Fibroblast of lung (primary cell): ENCODE data around the gene CSKMT. TPM values are rescaled to one million over a fixed set of nuclear protein-coding genes. Genes with fewer than 3 reads are reported as not detected.

Experiments used
- DNase-seq, 2 donors: peaks; one replicate each; pipeline versions ENCODE4 v3.0.0 to v3.0.0-alpha.2; 2010; ENCODE audit warnings: low read depth in 2 of 2
- H2AFZ ChIP-seq: 2 replicates; pipeline ENCODE4 v1.5.1; 2012; ENCODE audit warnings: low read length, control low read depth, inconsistent platforms
- H3K27ac ChIP-seq: 2 replicates; pipeline ENCODE4 v1.5.1; 2011; ENCODE audit warnings: low read length, control low read depth; ENCODE audit not compliant: insufficient read depth
- H3K27me3 ChIP-seq: 2 replicates; pipeline ENCODE4 v1.5.1; 2011; ENCODE audit warnings: mild to moderate bottlenecking, low read length; ENCODE audit not compliant: control insufficient read depth, insufficient read depth
- H3K36me3 ChIP-seq: 2 replicates; pipeline ENCODE4 v1.5.1; 2011; ENCODE audit warnings: low read length; ENCODE audit not compliant: control insufficient read depth, insufficient read depth
- H3K4me1 ChIP-seq: 2 replicates; pipeline ENCODE4 v1.5.1; 2011; ENCODE audit warnings: low read length; ENCODE audit not compliant: control insufficient read depth, insufficient read depth; ENCODE audit errors: extremely low read depth
- H3K4me2 ChIP-seq: 2 replicates; pipeline ENCODE4 v1.5.1; 2011; ENCODE audit warnings: low read length, control low read depth; ENCODE audit not compliant: insufficient read depth; ENCODE audit errors: extremely low read depth
- H3K4me3 ChIP-seq, 4 experiments: fragments of 200-600 bp in 1 of 4; sonication (generic) in 1 of 4; replicated peaks in 1 of 4; 2 replicates each; pipeline ENCODE4 v1.5.1; 2011 to 2016; ENCODE audit warnings: low read length in 4 of 4, low read depth in 3 of 4, mild to moderate bottlenecking in 3 of 4, control low read depth in 2 of 4, inconsistent platforms in 1 of 4, mixed read lengths in 1 of 4; ENCODE audit not compliant: insufficient read depth in 1 of 4; ENCODE audit errors: control extremely low read depth in 1 of 4
- H3K79me2 ChIP-seq: 2 replicates; pipeline ENCODE4 v1.5.1; 2012; ENCODE audit warnings: mild to moderate bottlenecking, low read length, inconsistent platforms; ENCODE audit not compliant: control insufficient read depth, insufficient read depth
- H3K9ac ChIP-seq: 2 replicates; pipeline ENCODE4 v1.5.1; 2011; ENCODE audit warnings: mild to moderate bottlenecking, low read length, control low read depth; ENCODE audit not compliant: insufficient read depth
- H3K9me3 ChIP-seq: 2 replicates; pipeline ENCODE4 v1.5.1; 2012; ENCODE audit warnings: low read depth, low read length; ENCODE audit not compliant: control insufficient read depth, insufficient read depth
- H4K20me1 ChIP-seq: 2 replicates; pipeline ENCODE4 v1.5.1; 2011; ENCODE audit warnings: low read length; ENCODE audit not compliant: control insufficient read depth, insufficient read depth; ENCODE audit errors: extremely low read depth
- CTCF ChIP-seq, 2 donors: IDR thresholded peaks in 1 of 2; conservative IDR thresholded peaks in 1 of 2; 1 replicate in 1 of 2; 2 replicates in 1 of 2; pipeline ENCODE4 v1.5.1; 2011 to 2012; ENCODE audit warnings: low read length in 2 of 2, control low read depth in 1 of 2, inconsistent platforms in 1 of 2, low read depth in 1 of 2, mild to moderate bottlenecking in 1 of 2
- EZH2 ChIP-seq: IDR thresholded peaks from 2 replicates; pipeline ENCODE4 v1.5.1; 2012; ENCODE audit warnings: low read length, control low read depth, mild to moderate bottlenecking; ENCODE audit errors: missing control alignments
- polyA plus RNA-seq, 2 donors: library from polyadenylated mRNA; depleted of rRNA in 1 of 2; stranded (reverse) in 1 of 2; unstranded in 1 of 2; fragments of >200 nt; gene quantifications; 2 replicates each; pipeline ENCODE4 v1.2.1, GENCODE V29; 2011 to 2012; ENCODE audit warnings: missing spikeins in 1 of 2
- total RNA-seq: library from RNA; depleted of rRNA; stranded (reverse); fragments of >200 nt; gene quantifications from 2 replicates; pipeline ENCODE4 v1.2.1, GENCODE V29; 2014

Gene CSKMT
- total and polyA plus RNA-seq, 2 donors (not counting 1 experiment from before 2014, with no cell fraction given), result 2.9 to 8.4 TPM

- peak overlapping the region; percentile 70 for H3K27ac ChIP-seq
- peak overlapping the region; percentile 98 for H3K4me2 ChIP-seq
- H3K9me3 ChIP-seq, result no peaks in the 10 kb centered on the region
- peaks cover 8% of the 10 kb centered on the region for H3K36me3 ChIP-seq
- H3K4me3 ChIP-seq, result peak overlapping the region; percentile 84 to 95 (median 86)
- H2AFZ ChIP-seq, result peak overlapping the region; percentile 25
- H3K27me3 ChIP-seq, result no peaks in the 10 kb centered on the region
- peaks cover 4% of the 10 kb centered on the region for H3K4me1 ChIP-seq
- peaks cover 4% of the 10 kb centered on the region for H3K79me2 ChIP-seq
- no peaks in the 10 kb centered on the region for H4K20me1 ChIP-seq
- peak overlapping the region; percentile 64 for H3K9ac ChIP-seq
- no peak for DNase-seq
- TF ChIP-seq CTCF (conservative IDR thresholded peaks at IDR 0.05 in 1 of 2, IDR thresholded peaks at IDR 0.05 in 1 of 2; ENCODE audit: low read depth in 1 of 2, low read length in 2 of 2) (no peak), EZH2 (no peak)
Measured at GRCh38 chr11:62621027-62621566, 44.0 kb upstream of the CSKMT start.

GRCh38 chr11:62621567-62622470, 43.3 kb upstream of the CSKMT start, which contains the start of gene B3GAT3:
Gene B3GAT3, minus strand, starts transcription at chr11:62621986. Its CDS starts 39 bp downstream, at chr11:62621947.
- Histone ChIP-seq H3K4me1 (peaks cover 4% of the 10 kb centered on the region), H3K27me3 (no peaks in the 10 kb centered on the region), H2AFZ (peak within 1 kb of the TSS; percentile 25), H3K9ac (peak within 1 kb of the TSS; percentile 64), H3K4me2 (peak within 1 kb of the TSS; percentile 98), H3K27ac (peak within 1 kb of the TSS; percentile 70), H3K36me3 (peaks cover 7% of the 10 kb centered on the region), H3K9me3 (no peaks in the 10 kb centered on the region), H3K79me2 (peaks cover 4% of the 10 kb centered on the region), H3K4me3 (peak within 1 kb of the TSS; percentile 84 to 95 (median 86)), H4K20me1 (no peaks in the 10 kb centered on the region)
- TF ChIP-seq CTCF (conservative IDR thresholded peaks at IDR 0.05 in 1 of 2, IDR thresholded peaks at IDR 0.05 in 1 of 2; ENCODE audit: low read depth in 1 of 2, low read length in 2 of 2) (no peak), EZH2 (no peak)
- peak; percentile 98 to 99 for DNase-seq

- H3K79me2 ChIP-seq, result peaks cover 4% of the 10 kb centered on the region
- no peak for TF ChIP-seq EZH2
- TF ChIP-seq CTCF (conservative IDR thresholded peaks at IDR 0.05 in 1 of 2, IDR thresholded peaks at IDR 0.05 in 1 of 2; ENCODE audit: low read depth in 1 of 2, low read length in 2 of 2), result no peak
- H3K4me3 ChIP-seq, result peak overlapping the region in 2 of 4 experiments; percentile 37 to 84
- peaks cover 4% of the 10 kb centered on the region for H3K4me1 ChIP-seq
- H3K36me3 ChIP-seq, result peaks cover 5% of the 10 kb centered on the region
- DNase-seq, result no peak
- H3K4me2 ChIP-seq, result peak overlapping the region; percentile 36
- no peak overlapping the region for H3K9ac ChIP-seq
- no peak overlapping the region for H2AFZ ChIP-seq
- H3K27me3 ChIP-seq, result no peaks in the 10 kb centered on the region
- H3K27ac ChIP-seq, result peak overlapping the region; percentile 70
- H3K9me3 ChIP-seq, result no peaks in the 10 kb centered on the region
- no peaks in the 10 kb centered on the region for H4K20me1 ChIP-seq
Measured at GRCh38 chr11:62622476-62623089, 42.5 kb upstream of the CSKMT start.
